NOMO-1 treated with DMSO at 0.1 percent for 48 hours (cell line): Measurements from ENCODE around the gene DNAJC4.

Experiments
- DNase-seq: peaks from one replicate; lab custom pipeline; 2025; ENCODE audit not compliant: unreplicated experiment; lab: John Stamatoyannopoulos, UW

The DNAJC4 gene, protein sequence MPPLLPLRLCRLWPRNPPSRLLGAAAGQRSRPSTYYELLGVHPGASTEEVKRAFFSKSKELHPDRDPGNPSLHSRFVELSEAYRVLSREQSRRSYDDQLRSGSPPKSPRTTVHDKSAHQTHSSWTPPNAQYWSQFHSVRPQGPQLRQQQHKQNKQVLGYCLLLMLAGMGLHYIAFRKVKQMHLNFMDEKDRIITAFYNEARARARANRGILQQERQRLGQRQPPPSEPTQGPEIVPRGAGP

DNA sequence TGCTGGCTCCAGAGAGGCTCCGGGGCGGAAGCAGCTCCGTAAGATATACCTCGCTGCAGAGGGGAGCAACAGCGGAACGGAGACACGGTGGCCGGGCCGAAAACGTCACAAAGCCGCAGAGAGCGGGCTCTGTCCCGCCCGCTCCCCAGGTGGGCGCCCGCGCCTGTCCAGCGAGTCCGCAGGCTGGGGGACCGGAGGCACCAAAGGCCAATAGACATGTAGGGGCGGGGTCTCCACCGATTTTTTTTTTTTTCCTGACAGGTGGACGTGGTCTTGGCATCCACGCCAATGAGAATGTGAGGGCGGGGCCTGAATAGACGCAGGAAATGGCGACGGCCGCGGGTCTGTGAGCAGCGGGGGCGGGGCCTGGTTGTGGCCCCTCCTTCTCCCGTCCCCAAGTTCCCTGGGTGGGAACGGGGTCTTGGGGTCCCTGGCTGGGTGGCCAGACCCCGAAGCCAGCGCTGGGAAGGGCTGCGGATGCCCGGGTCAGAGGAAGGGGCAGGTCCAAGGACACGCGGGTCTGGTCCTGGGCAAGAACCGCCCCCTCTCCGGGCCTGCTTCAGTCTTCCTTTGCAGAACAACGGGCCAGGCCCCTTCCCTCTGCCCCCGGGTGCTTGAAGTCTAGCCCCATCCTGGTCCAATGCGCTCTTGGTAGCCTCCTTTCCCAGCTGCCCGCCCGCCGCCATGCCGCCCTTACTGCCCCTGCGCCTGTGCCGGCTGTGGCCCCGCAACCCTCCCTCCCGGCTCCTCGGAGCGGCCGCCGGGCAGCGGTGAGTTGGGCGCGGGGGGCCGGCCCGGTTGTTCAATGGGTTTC, at the start of gene DNAJC4:
Gene DNAJC4 (plus strand): TSS at position 378 of the 814 bp plus-strand sequence. CDS start 307 bp downstream, at position 685.
- peak; percentile 90 for DNase-seq

DNA sequence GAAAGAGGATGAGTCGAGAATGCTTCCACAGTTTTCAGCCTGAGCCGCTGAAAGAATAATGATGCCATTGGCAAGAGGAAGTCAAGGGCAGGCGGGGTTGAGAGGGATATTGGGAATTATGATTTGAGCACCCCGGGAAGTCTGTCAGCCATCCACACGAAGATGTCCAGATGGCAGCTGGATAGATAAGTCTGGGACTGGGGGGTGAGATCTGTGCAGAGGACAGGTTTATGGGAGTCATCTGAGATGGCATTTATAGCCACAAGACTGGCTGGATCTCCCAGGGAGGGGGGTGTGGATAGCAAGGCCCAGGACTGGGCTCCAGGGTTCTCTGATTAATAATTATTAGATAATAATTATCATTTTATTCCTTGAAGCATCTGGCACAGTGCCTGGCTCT, 49.5 kb upstream of the DNAJC4 start:
- DNase-seq = no peak

DNA sequence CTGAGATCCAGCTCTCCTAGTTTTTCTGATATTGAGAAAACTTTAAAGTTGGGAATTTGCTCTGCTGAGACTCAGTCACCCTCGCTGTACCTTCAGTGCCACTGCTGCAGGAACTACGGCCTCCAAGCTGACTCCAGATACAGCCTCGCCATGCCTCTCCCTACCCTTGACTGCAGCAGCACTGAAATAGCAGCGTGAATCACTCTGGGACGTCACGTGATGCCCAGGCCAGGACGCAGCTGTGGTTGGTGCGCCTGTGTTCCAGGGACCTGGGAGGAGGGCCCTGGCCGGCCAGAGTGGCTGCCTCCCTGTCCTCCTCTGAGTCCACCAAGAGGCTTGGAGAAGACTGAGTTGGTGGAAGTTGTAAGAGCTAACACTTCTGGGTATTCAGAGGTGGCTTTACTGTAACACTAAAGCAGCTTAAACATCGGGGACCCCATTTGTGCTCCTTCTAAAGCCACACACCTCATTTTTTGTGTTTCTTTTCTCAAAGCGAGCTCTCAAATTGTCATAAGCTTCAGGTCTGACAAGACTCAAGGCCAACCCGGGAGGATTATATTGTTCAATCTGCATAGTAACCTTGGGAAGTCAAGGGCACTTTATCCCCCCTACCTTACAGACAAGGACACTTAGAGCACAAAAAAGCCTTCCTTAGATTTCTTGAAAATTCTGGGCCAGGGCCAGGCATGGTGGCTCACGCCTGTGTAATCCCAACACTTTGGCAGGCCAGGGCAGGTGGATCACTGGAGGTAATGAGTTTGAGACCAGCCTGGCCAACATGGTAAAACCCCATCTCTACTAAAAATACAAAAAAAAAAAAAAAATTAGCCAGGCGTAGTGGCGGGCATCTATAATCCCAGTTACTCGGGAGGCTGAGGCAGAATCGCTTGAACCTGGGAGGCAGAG, 48.6 kb upstream of the DNAJC4 start:
- DNase-seq = peak; percentile 85

DNA sequence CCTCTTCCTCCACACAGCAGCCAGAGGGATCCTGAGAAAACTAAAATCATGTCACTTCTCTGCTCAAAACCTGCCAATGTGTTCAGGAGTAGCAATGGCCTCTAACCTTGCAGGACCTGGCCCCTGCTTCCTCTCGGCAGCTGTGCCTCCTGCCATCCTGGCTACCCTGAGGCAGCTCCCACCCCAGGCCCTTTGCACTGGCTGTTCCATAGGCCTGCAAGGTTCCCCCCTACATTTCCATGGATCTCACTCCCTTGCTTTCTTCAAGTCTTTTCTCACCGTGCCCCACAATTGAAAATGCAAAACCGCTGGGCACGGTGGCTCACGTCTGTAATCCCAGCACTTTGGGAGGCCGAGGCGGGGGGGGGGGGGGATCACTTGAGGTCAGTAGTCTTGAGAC, 46.5 kb upstream of the DNAJC4 start:
- DNase-seq = no peak

DNA sequence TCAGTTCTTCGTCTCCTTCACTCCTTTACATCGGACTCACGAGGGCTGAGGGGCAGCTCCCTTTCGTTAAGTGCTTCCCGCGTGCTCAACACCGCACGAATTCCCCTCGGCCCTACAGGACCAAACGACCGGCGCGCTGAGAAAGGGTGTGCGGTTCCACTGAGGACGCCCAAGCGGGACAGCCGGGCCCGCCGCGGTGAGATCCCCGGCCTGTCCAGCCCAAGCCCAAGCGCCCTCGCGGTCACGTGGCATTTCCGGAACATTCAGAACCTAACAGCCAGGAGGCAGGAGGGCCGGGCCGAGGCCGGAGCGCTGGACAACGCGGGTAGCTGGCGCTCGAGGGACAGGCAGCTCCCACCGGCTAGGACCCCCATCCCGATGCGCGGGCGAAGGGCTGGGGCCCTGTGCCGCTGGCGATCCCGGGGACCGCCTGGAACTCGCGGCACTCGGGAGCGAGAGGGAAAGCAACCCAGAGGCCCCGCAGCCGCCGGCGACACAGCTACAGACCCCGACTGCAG, 45.1 kb upstream of the DNAJC4 start:
- peak; percentile 50 for DNase-seq

DNA sequence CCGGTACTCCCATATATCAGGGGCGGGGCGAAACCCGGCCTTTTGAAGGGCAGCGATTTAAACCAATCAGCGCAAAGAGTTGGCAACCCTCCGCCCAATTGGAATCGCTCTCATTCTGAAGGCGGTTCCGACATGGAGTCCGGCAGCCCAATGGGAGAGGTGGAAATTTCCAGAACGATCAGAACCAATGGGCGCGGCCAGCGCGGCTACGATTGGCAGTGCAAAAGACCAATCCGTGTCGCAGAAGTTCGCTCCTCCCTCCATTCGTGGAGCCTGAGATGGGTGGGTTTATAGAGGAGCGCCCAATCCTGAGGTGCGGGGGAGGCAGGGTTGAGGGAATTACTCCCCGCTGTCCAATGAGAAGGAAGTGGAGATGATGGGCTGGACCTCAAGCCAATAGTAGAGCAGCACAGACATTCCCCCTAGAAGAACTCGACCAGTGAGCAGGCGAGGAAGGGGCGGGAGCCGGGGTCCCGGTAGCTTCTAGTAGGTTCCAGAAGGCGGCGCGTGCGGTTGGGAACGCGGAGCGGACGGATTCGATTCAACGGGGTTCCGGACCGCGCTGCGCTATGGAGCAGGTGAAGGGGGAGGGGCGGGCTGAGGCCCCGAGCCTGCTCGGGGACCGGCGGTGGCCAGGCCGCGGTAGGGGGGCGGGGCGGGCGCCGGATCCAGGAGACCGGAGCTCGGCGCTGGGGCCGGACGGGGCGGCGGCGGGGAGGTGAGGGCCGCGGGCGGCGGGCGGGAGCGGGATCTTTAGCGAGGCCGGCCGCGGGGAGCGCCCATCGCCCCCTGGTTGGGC, 44.5 kb upstream of the DNAJC4 start, which contains the start of gene STIP1:
Gene STIP1 (plus strand): TSS at position 479 of the 799 bp plus-strand sequence. CDS start 91 bp downstream, at position 570.
- DNase-seq = peak; percentile 100

DNA sequence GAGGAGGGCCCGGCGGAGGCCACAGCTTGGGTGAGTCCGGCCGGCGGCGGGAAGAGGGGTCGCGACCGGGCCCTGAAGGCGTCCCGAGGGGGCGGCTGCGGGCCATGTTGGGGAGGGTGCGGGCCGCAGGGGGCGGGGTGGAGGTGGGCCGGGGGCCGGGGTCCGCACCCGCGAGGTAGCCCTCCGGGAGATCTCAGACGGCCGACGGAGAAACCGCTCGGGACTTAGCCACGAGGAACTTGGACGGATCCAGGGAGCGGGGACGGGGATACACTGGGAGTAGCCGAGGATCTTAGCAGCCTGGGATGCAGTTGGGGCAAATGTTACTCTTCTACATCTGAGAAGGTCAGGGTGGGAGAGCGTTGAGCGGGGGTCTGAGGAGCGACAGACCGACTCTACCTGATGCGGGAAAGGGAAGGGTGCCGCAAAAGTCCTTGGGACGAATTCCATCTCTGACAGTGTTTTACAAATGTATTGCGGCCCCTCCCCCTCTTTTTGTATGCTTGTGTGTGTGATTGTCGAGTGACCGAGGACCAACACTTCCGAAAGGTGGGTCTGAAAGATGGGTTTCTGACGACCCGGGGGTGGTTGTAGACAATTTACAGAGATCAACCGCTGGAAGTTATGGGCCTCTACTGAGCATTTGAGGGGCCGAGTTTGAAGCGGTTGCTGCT, 43.7 kb upstream of the DNAJC4 start:
- no peak for DNase-seq

DNA sequence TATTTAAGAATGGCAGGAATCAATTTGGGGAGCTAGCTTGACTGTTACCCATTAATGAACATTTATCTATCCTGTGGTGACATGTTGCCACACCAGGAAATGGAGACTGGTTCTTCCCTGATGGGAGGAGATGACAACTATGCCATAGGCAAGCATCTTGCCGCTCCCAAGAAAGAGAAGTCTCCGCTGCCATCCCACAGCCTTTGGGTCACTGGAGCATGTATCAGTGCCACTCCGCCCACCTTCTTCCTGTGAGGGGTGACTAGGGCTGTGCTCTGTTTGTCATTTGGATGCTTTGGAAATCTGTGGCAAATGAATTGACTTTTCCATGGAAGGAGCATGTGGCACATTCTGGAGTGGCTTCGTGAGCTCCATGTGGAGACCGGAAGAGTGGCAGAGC, 37.9 kb upstream of the DNAJC4 start:
- no peak for DNase-seq

DNA sequence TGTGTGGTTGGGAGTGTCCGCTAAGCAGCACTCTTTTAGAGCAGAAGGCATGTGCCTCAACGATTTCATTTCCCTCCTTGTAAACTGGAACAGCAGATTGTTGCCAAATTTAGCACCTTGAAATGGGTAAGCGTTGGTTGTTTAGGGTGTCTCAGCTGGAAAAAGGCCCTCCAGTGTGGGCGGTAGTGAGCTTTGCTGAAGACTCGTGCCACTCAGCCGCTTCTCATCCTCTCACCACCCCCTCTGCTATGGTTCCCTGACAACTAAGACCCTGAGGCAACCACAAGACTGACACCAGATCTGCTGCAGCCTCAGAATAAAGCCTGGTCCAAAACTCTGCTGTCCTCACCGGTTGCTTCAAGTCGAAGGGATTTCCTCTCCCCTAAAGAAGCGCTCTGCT, 33.7 kb upstream of the DNAJC4 start:
- DNase-seq = no peak

DNA sequence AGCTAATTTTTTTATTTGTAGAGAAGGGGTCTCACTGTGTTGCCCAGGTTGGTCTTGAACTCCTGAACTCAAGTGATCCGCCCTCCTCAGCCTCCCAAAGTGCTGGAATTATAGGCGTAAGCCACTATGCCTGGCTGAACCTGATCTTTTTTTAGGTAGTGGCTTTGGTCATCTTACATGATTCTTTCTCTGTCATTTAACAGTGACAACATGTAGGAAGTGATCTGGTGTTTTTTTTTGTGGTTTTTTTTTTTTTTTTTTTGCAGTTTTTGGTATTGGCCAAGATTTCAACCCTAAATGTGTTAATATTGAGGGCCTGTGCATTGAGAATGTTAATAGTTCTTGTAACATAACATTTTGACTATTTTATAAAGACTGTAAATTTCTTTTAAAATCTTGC, 31.8 kb upstream of the DNAJC4 start:
- no peak for DNase-seq

DNA sequence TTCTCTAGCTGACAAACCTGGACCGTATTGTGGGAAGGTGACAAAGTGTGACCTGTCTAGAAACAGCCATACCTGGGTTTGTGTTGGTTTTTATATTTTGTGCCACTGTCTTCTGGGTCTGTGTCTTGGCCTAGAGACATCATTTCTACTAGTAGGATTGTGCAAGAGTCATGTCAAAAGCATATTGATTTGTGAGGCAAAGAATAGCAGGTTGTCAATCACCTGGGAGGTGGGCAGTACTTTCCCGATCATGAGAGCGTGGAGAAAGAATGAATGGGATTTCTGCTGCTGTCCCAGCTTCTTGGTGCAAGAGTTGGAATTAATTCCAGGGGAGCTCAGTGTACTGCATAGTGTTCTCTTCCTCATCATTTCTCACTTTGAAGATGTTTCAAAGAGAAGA, 28.8 kb upstream of the DNAJC4 start:
- DNase-seq = no peak

DNA sequence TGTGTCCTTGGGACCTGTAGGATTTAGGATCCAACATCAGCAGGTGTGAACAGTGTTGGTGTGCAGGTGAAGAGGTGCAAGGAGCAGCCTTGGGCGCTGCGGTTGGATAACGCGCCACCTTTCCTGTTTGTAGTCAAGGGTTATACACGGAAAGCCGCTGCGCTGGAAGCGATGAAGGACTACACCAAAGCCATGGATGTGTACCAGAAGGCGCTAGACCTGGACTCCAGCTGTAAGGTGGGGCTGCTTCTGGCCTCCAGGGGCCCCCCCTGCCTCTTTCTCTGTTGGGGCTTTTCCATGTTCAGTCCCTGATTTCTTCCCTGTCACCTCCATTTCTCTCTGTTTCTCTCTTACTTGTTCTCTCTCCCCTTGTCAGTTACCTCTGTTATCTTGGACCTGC, 27.4 kb upstream of the DNAJC4 start:
- no peak for DNase-seq

DNA sequence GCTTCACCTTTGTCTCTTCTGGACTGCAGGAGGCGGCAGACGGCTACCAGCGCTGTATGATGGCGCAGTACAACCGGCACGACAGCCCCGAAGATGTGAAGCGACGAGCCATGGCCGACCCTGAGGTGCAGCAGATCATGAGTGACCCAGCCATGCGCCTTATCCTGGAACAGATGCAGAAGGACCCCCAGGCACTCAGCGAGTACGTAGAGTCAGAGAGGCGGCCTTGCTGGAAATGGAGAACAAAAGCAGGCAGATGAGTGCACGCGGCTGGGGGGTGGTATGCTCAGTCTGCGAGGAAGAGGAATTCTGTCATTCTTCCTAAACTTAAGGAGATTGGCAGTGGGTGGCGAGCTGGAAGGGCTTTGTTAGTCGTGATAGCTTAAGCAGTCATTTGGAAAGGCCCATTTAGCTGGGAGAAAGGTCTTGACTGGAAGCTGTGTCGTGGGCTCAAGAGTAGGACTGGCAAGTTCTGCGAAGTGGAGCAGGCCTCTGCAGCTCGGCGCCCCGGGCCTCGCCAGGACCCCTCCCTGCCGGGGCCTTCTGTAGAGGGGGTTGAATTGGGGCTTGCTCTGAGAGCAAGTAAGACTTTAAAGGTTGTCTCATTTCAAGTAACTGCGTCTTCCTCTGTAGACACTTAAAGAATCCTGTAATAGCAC, 26.8 kb upstream of the DNAJC4 start:
- no peak for DNase-seq

DNA sequence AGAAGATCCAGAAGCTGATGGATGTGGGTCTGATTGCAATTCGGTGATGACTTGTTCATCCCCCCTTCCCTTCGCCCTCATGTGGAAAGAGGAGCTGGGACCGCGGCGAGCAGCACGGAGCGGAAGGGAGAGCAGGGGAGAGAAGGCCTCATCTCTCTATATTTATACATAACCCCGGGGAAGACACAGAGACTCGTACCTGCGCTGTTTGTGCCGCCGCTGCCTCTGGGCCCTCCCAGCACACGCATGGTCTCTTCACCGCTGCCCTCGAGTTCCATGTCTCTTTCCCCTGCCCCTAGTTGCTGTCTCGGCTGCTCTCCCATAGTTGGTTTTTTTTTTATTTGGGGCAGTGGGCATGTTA, 26.3 kb upstream of the DNAJC4 start:
- no peak for DNase-seq

DNA sequence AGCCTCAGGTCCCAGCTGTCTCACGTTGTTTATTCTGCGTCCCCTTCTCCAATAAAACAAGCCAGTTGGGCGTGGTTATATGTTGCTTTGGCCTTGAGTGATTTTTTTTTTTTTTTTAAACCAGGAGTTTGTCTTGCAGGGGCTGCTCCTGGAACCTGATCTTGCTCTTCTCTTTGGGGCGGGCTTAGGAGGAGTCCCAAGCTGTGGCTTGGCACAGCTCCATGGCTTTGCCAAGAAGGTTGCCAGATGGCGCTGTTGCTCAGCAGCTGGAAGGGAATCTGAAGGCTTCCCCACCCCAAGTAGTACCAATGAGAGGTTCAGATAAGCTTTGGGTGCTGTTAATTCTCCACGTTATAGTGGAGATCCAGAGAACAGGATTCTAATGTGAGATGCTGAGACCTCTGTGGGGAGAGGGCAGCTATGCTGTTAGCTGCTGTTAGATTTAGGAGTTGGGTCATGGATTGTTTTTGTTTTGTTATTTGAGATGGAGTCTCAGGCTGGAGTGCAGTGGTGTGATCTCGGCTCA, 25.8 kb upstream of the DNAJC4 start:
- peak; percentile 83 for DNase-seq

DNA sequence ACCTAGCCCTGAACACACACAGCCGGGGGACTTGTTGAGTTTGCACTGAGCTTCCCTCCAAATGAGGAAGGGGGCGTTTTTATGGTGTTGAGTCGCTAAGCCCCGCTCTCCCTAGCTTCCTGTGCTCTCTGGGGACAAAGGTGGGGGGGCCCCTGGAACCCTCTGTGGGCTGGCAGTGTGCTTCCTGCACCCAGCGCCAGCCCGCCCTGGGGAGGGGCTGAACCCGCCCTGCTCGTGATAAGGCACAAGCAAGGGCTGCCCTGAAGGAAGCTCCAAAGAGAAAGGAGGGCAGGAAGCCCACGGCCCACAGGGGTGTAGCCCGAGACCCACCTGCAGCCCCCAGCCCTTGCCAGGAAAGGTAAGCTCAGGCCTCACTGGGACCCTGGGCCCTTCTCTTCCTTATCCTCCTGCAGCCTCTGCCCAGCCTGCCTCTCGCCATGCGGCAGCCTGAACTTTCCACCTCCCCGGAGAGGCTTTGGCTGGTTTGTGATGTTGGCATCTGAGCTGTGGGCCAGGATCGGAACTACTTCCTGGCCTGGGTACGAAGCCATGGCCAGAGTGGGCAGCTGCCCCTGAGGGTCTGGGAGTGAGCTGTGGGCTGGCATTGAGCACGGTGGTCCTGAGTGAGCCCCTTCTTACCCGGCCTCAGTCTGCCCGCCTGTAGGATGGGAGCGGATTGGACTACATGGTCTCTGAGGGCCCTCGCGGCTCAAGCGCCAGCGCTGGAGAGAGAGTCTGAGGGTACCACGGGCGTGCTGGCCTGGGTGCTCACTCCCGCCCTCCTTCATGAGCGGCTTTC, 23.7 kb upstream of the DNAJC4 start, which contains the start of gene FERMT3:
Gene FERMT3 (plus strand): TSS at position 265 of the 799 bp plus-strand sequence. CDS start 644 bp downstream, outside the sequence.
- peak; percentile 52 for DNase-seq

DNA sequence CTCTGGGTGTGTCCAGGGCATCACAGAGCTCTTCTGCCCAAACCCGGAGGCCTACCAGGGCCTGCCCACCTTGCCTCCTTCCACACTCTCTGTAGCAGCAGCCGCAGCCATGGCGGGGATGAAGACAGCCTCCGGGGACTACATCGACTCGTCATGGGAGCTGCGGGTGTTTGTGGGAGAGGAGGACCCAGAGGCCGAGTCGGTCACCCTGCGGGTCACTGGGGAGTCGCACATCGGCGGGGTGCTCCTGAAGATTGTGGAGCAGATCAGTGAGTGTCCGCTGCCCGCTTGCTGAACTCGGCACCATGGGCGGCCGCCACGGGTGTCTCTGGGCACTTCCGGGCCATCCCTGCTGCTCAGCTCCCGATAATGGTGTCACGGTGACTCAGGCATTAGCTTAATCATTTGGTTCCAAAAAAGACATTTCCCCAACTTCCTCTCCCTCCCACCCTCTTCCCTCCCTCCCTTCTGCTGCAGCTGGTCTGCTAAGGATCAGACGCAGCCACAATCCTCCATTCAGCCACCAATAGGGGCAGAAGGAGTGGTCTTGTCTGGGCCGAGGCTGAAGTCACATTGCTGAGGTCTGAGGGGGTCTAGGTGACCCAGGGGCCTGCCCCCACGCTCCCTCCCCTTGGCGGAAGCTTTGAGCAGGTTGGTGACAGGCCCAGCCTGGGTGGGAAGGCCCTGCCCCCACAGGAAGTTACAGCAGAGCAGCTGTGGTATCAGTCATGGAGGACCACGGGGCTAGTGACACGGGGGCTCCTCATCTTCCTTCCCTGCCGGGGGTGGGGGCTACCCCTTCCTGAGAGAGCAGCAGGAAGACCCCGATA, 22.9 kb upstream of the DNAJC4 start:
- peak; percentile 90 for DNase-seq
